K562 (cell line): ENCODE results near the gene NASP. TPM values are rescaled to one million over a fixed set of nuclear protein-coding genes. Genes with fewer than 3 reads are reported as not detected.

Experiments
- ATAC-seq: fragments of 200-7000 bp; cut with Tn5 transposase; 3 replicates; pipeline ENCODE4 v1.9.1; 2020; ENCODE audit warnings: moderate library complexity
- BruUV-seq: library from RNA; stranded (reverse); fragments of 400-500 nt; replicated peaks from 2 replicates; lab custom pipeline; 2021; lab: Mats Ljungman, UMichigan
- CTCF ChIA-PET: fragments of 300-600 bp; formaldehyde crosslinking; extraction: SDS; loops from one replicate; lab custom pipeline; 2021; ENCODE audit warnings: low intra/inter-chr PET ratio; lab: Yijun Ruan, JAX
- POLR2A ChIA-PET: fragments of 300-600, 350-650 bp; sonication (Branson Sonifier 250); formaldehyde crosslinking; extraction: SDS; loops from one replicate; lab custom pipeline; 2021; ENCODE audit warnings: antibody characterized with exemption, inconsistent platforms; lab: Yijun Ruan, JAX
- DNase-seq, 4 experiments: peaks; one replicate each; pipeline versions ENCODE4 v3.0.0 to v3.0.0-alpha.2; 2011 to 2018; ENCODE audit warnings: low spot score in 3 of 4, mixed read lengths in 3 of 4; ENCODE audit errors: extremely low read depth in 1 of 4
- FAIRE-seq: peaks from 2 replicates; lab custom pipeline; 2011; peaks lifted over from hg19 to GRCh38; lab: Jason Lieb, UNC
- H2AFZ ChIP-seq: 2 replicates; pipeline ENCODE4 v1.6.0; 2011; ENCODE audit warnings: low read depth, low read length, control low read depth, inconsistent platforms
- H3K27ac ChIP-seq: fragments of 200-600 bp; 3 replicates; pipeline ENCODE4 v1.8.0; 2011; ENCODE audit warnings: low read depth, mild to moderate bottlenecking, control low read depth, inconsistent platforms, low read length, moderate library complexity, mixed read lengths; ENCODE audit errors: extremely low read depth
- H3K27me3 ChIP-seq, 2 experiments: fragments of 300-600 bp in 1 of 2; 2 replicates in 1 of 2; 3 replicates in 1 of 2; pipeline versions ENCODE4 v1.6.0 to v1.8.0; 2011; ENCODE audit warnings: inconsistent platforms in 2 of 2, low read length in 2 of 2, mild to moderate bottlenecking in 1 of 2, mixed read lengths in 1 of 2, moderate library complexity in 1 of 2; ENCODE audit not compliant: control insufficient read depth in 2 of 2, insufficient read depth in 2 of 2
- H3K36me3 ChIP-seq: fragments of 300-600 bp; 3 replicates; pipeline ENCODE4 v1.8.0; 2011; ENCODE audit warnings: mild to moderate bottlenecking, low read length, inconsistent platforms; ENCODE audit not compliant: control insufficient read depth, insufficient read depth
- H3K4me1 ChIP-seq, 2 experiments: fragments of 200-600 bp in 1 of 2; replicated peaks in 1 of 2; 2 replicates in 1 of 2; 3 replicates in 1 of 2; pipeline versions ENCODE4 v1.5.1 to v1.8.0; 2011; ENCODE audit warnings: inconsistent platforms in 2 of 2, low read length in 2 of 2, mild to moderate bottlenecking in 1 of 2, mixed read lengths in 1 of 2, moderate library complexity in 1 of 2; ENCODE audit not compliant: control insufficient read depth in 2 of 2, insufficient read depth in 2 of 2
- H3K4me2 ChIP-seq: 2 replicates; pipeline ENCODE4 v1.6.1; 2011; ENCODE audit warnings: low read length, control low read depth, inconsistent platforms, mixed read lengths; ENCODE audit not compliant: insufficient read depth
- H3K4me3 ChIP-seq: fragments of 200-600 bp; sonication (generic), shearing (Covaris generic); 2 replicates; pipeline ENCODE4 v1.5.1; 2016; ENCODE audit warnings: control low read depth, inconsistent platforms
- H3K79me2 ChIP-seq: fragments of 200-600 bp; 3 replicates; pipeline ENCODE4 v1.8.0; 2011; ENCODE audit warnings: low read length, inconsistent platforms; ENCODE audit not compliant: control insufficient read depth, insufficient read depth
- H3K9ac ChIP-seq, 2 experiments: 2 replicates each; pipeline versions ENCODE4 v1.6.0 to v1.6.1; 2011; ENCODE audit warnings: low read depth in 2 of 2, low read length in 2 of 2, control low read depth in 1 of 2, inconsistent platforms in 1 of 2, mild to moderate bottlenecking in 1 of 2, mixed read lengths in 1 of 2; ENCODE audit not compliant: insufficient read depth in 1 of 2
- H3K9me1 ChIP-seq: one replicate; pipeline ENCODE4 v1.6.0; 2011; ENCODE audit warnings: inconsistent platforms, mild to moderate bottlenecking, low read length, moderate library complexity; ENCODE audit not compliant: control insufficient read depth, insufficient read depth
- H3K9me3 ChIP-seq: replicated peaks from 2 replicates; pipeline ENCODE4 v1.5.1; 2011; ENCODE audit warnings: low read depth, low read length, inconsistent platforms; ENCODE audit not compliant: control insufficient read depth, insufficient read depth
- H4K20me1 ChIP-seq: replicated peaks from 2 replicates; pipeline ENCODE4 v1.6.1; 2011; ENCODE audit warnings: low read length, inconsistent platforms, mixed read lengths; ENCODE audit not compliant: control insufficient read depth, insufficient read depth
- ETV1 ChIP-seq: fragments of 450-650 bp; conservative IDR thresholded peaks from 2 replicates; pipeline ENCODE4 v1.6.1; 2016; ENCODE audit warnings: missing genetic modification characterization, control low read depth, low read depth, missing compliant biosample characterization
- HMG20A ChIP-seq: fragments of 450-650 bp; formaldehyde crosslinking; conservative IDR thresholded peaks from 2 replicates; pipeline ENCODE4 v1.4.0; 2020; ENCODE audit warnings: mild to moderate bottlenecking, mixed read lengths
- HOXB6 ChIP-seq: fragments of 250-450 bp; sonication (Bioruptor Pico); IDR thresholded peaks from 2 replicates; pipeline ENCODE4 v1.5.1; 2022; ENCODE audit warnings: mild to moderate bottlenecking, borderline replicate concordance
- LEF1 ChIP-seq: fragments of 450-650 bp; IDR thresholded peaks from 2 replicates; pipeline ENCODE4 v1.6.1; 2016; ENCODE audit warnings: mild to moderate bottlenecking
- MEIS2 ChIP-seq: fragments of 450-650 bp; IDR thresholded peaks from 2 replicates; pipeline ENCODE4 v1.6.1; 2014; ENCODE audit warnings: mild to moderate bottlenecking; ENCODE audit not compliant: partially characterized antibody
- RBM22 ChIP-seq: fragments of 200-400 bp; formaldehyde crosslinking; IDR thresholded peaks from 2 replicates; pipeline ENCODE4 v1.6.1; 2018; ENCODE audit warnings: low read length, low read depth; ENCODE audit not compliant: poor library complexity, severe bottlenecking
- RFX7 ChIP-seq: fragments of 250-450 bp; sonication (Bioruptor Pico); IDR thresholded peaks from 2 replicates; pipeline ENCODE4 v1.5.1; 2021; ENCODE audit warnings: mild to moderate bottlenecking
- SAFB ChIP-seq: fragments of 200-400 bp; formaldehyde crosslinking; IDR thresholded peaks from 2 replicates; pipeline ENCODE4 v1.6.1; 2017; ENCODE audit warnings: low read depth, low read length, borderline replicate concordance
- SFPQ ChIP-seq: fragments of 200-400 bp; formaldehyde crosslinking; IDR thresholded peaks from 2 replicates; pipeline ENCODE4 v1.6.1; 2017; ENCODE audit warnings: mild to moderate bottlenecking, low read depth, low read length, moderate library complexity
- TARDBP ChIP-seq: fragments of 450-650 bp; IDR thresholded peaks from 2 replicates; pipeline ENCODE4 v1.6.1; 2016
- TSC22D4 ChIP-seq: fragments of 450-650 bp; IDR thresholded peaks from 2 replicates; pipeline ENCODE4 v1.6.1; 2016; ENCODE audit warnings: missing genetic modification characterization, missing biosample characterization, control low read depth
- UBTF ChIP-seq, 2 experiments: IDR thresholded peaks; 2 replicates each; pipeline ENCODE4 v1.6.1; 2012; ENCODE audit warnings: improper control_type of control experiment in 2 of 2, low read depth in 2 of 2, low read length in 2 of 2, borderline replicate concordance in 1 of 2
- ZNF175 ChIP-seq: fragments of 200-800 bp; sonication (Bioruptor generic); IDR thresholded peaks from 2 replicates; pipeline ENCODE4 v1.6.1; 2016; ENCODE audit warnings: low read depth, mild to moderate bottlenecking, missing genetic modification characterization, missing compliant biosample characterization
- ZNF707 ChIP-seq: fragments of 250-450 bp; sonication (Bioruptor Pico); conservative IDR thresholded peaks from 2 replicates; pipeline ENCODE4 v1.8.0; 2022; ENCODE audit warnings: inconsistent platforms, mild to moderate bottlenecking, moderate library complexity
- WGBS: fragments of 100-300 bp; shearing (Covaris generic); methylation state at CpG from one replicate; pipeline ENCODE4 v1.1.6; 2016; ENCODE audit warnings: low coverage, mixed read lengths; ENCODE audit not compliant: insufficient coverage; ENCODE audit errors: missing lambda C conversion rate; 5-methylcytosine and 5-hydroxymethylcytosine counted together
- in situ Hi-C: fragments of 300-500 bp; cut with MboI; formaldehyde crosslinking; loops from 4 replicates; pipeline ENCODE4 v1.15.0; 2018; ENCODE audit warnings: inconsistent platforms, mixed read lengths
- intact Hi-C: fragments of 100-400 bp; cut with micrococcal nuclease; formaldehyde crosslinking; loops from 2 replicates; pipeline ENCODE4 v1.14.2; 2022
- polyA plus RNA-seq, 8 experiments: library from polyadenylated mRNA; depleted of rRNA in 4 of 8; stranded (reverse) in 5 of 8; unstranded in 3 of 8; fragments of >200 nt; fragmentation: Nextera tagmentation in 2 of 8; fragmentation: Illumina TruSeq in 1 of 8; extraction: Ambion mirVana in 2 of 8; extraction: Trizol in 1 of 8; gene quantifications; 2 replicates each; pipeline versions ENCODE4 v1.2.1 to v1.2.3, GENCODE V29; 2011 to 2014; ENCODE audit warnings: inconsistent platforms in 1 of 8, missing spikeins in 1 of 8
- total RNA-seq, 7 experiments: library from RNA; depleted of rRNA in 6 of 7; stranded (reverse); fragments of >200 nt in 6 of 7; fragmentation: Illumina TruSeq in 2 of 7; extraction: Trizol in 2 of 7; gene quantifications; 2 replicates each; pipeline versions ENCODE4 v1.2.1 to v1.2.3, GENCODE V29; 2011 to 2021; ENCODE audit warnings: low replicate concordance in 1 of 7

Gene NASP
- total and polyA plus RNA-seq, 9 of the 15 experiments (the other 6 are each of a cell fraction or from before 2014, with no cell fraction given): 199 to 578 (median 419) TPM

GRCh38 chr1:45554198-45554597 lies 29.6 kb upstream of the NASP start:
- Histone ChIP-seq H3K4me3 (no peak overlapping the region), H4K20me1 (no peaks in the 10 kb centered on the region), H3K79me2 (peaks cover 40% of the 10 kb centered on the region), H3K27me3 (no peaks in the 10 kb centered on the region; a peak in 1 of 5 replicates), H3K36me3 (peaks cover 46% of the 10 kb centered on the region)
- intact Hi-C loops: no loop called here
- CTCF ChIA-PET: no interaction called here
- TF ChIP-seq HMG20A (no peak), LEF1 (no peak), SAFB (no peak), ZNF707 (no peak), MEIS2 (no peak), RFX7 (CRISPR knock-in tag) (no peak), TARDBP (no peak), TSC22D4 (tag) (no peak), SFPQ (no peak), UBTF (IDR thresholded peaks at IDR 0.05; ENCODE audit: borderline replicate concordance in 1 of 2, low read depth in 2 of 2, low read length in 2 of 2) (no peak), ZNF175 (CRISPR knock-in tag) (no peak), RBM22 (no peak), HOXB6 (CRISPR knock-in tag) (no peak), ETV1 (tag) (no peak)
- TF ChIP-seq, all 486 proteins: peak for 0
- ATAC-seq: no peak
- POLR2A ChIA-PET: interaction anchor here (0.5 to 5.3 kb wide), 10 partner anchors 9 to 196 kb away, joined by 3 to 83 read pairs (median 5); partner anchors contain the start of genes NASP and PRDX1
- no peak overlapping the region for H3K27ac ChIP-seq
- H2AFZ ChIP-seq: no peak overlapping the region
- DNase-seq: no peak
- no peaks in the 10 kb centered on the region for H3K9me1 ChIP-seq
- no peaks in the 10 kb centered on the region for H3K9me3 ChIP-seq
- BruUV-seq: no TSS peak
- peaks cover 10 to 17% of the 10 kb centered on the region in 2 experiments; a peak in 3 of 5 replicates for H3K4me1 ChIP-seq
- 82% methylated on average over 6 of the region's 6 CpGs for WGBS
- H3K9ac ChIP-seq: no peak overlapping the region; a peak in 1 of 4 replicates
- H3K4me2 ChIP-seq: no peak overlapping the region
- in situ Hi-C loops: no loop called here
- FAIRE-seq: no peak
